Loucy (cell line): Measurements from ENCODE around the gene EOLA2.

Experiments
- CTCF ChIP-seq: fragments of 200-600 bp; sonication (generic); conservative IDR thresholded peaks from 2 replicates; pipeline ENCODE4 v1.5.1; 2014; ENCODE audit warnings: mild to moderate bottlenecking, antibody characterized with exemption, low read length
- EZH2phosphoT487 ChIP-seq: fragments of 200-600 bp; IDR thresholded peaks from 2 replicates; pipeline ENCODE4 v1.6.1; 2018; ENCODE audit warnings: antibody characterized with exemption, mild to moderate bottlenecking, moderate library complexity, borderline replicate concordance

DNA sequence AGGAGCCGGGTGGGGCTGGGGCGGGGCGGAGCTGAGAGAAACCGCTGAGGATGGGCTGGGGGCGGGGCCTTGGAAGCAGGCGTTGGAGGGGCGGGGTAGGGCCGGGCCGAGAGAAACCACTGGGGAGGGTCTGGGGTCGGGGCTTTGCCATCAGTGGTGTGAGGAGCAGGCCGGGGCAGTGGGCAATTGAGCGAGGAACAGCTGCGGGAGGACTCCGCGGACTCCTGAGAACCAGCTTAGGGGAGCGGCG lies 1.3 kb upstream of the EOLA2 start:
- TF ChIP-seq CTCF = no peak
- no peak for TF ChIP-seq EZH2phosphoT487
